MCF 10A (cell line): Measurements from ENCODE around the gene ADCY5. TPM values are rescaled to one million over a fixed set of nuclear protein-coding genes. Genes with fewer than 3 reads are reported as not detected.
A peak's percentile ranks its signal among the peaks of the same experiment; 100 is the strongest.
"Not testable (repeated sequence)": the region's sequence is repeated elsewhere in the genome, so short reads cannot be mapped to it uniquely, and the experiment has no call there.

Source experiments
- BruUV-seq: library from RNA; stranded (reverse); fragments of 400-500 nt; replicated peaks from 2 replicates; lab custom pipeline; 2021; lab: Mats Ljungman, UMichigan
- CTCF ChIA-PET: fragments of 300-600 bp; sonication (Branson Sonifier 250); formaldehyde crosslinking; extraction: SDS; loops from one replicate; lab custom pipeline; 2021; ENCODE audit warnings: antibody characterized with exemption, inconsistent platforms; lab: Yijun Ruan, JAX
- POLR2A ChIA-PET: fragments of 300-600, 350-650 bp; sonication (Branson Sonifier 250); formaldehyde crosslinking; extraction: SDS; loops from one replicate; lab custom pipeline; 2020; ENCODE audit warnings: antibody characterized with exemption, inconsistent platforms; lab: Yijun Ruan, JAX
- DNase-seq: peaks from one replicate; pipeline ENCODE4 v3.0.0-alpha.2; 2018; ENCODE audit not compliant: unreplicated experiment
- H3K27ac Mint-ChIP-seq: one replicate; pipeline ENCODE4 v1.8.0; 2022; ENCODE audit warnings: mild to moderate bottlenecking, low read depth, mixed read lengths; ENCODE audit not compliant: unreplicated experiment
- H3K27me3 Mint-ChIP-seq: one replicate; pipeline ENCODE4 v1.8.0; 2022; ENCODE audit warnings: mixed read lengths; ENCODE audit not compliant: insufficient read depth, unreplicated experiment
- H3K36me3 Mint-ChIP-seq: one replicate; pipeline ENCODE4 v1.8.0; 2022; ENCODE audit warnings: mild to moderate bottlenecking, moderate library complexity, mixed read lengths; ENCODE audit not compliant: insufficient read depth, unreplicated experiment
- H3K4me1 Mint-ChIP-seq: one replicate; pipeline ENCODE4 v1.8.0; 2022; ENCODE audit warnings: mixed read lengths; ENCODE audit not compliant: insufficient read depth, unreplicated experiment
- H3K4me3 Mint-ChIP-seq: one replicate; pipeline ENCODE4 v1.8.0; 2022; ENCODE audit warnings: mild to moderate bottlenecking, moderate library complexity, mixed read lengths; ENCODE audit not compliant: unreplicated experiment
- H3K9me3 Mint-ChIP-seq: one replicate; pipeline ENCODE4 v1.8.0; 2022; ENCODE audit warnings: mixed read lengths; ENCODE audit not compliant: unreplicated experiment
- CTCF ChIP-seq: fragments of 200-600 bp; IDR thresholded peaks from one replicate; pipeline ENCODE4 v1.8.0; 2022; ENCODE audit warnings: antibody characterized with exemption, mild to moderate bottlenecking; ENCODE audit not compliant: unreplicated experiment
- intact Hi-C: fragments of 100-400 bp; cut with micrococcal nuclease; formaldehyde crosslinking; loops from 2 replicates; pipeline ENCODE4 v1.14.1; 2022
- total RNA-seq: library from RNA; stranded (reverse); gene quantifications from 2 replicates; pipeline ENCODE4 v1.2.3, GENCODE V29; 2022

Gene ADCY5
- total RNA-seq, 1 experiment from 2014 or later: not detected

GRCh38 chr3:123489400-123490004 is 40.6 kb upstream of the ADCY5 start:
- Mint-ChIP-seq H3K36me3 (peaks cover 77% of the 10 kb centered on the region), H3K4me3 (no peak overlapping the region), H3K27me3 (no peaks in the 10 kb centered on the region), H3K9me3 (no peaks in the 10 kb centered on the region), H3K27ac (no peak overlapping the region), H3K4me1 (no peaks in the 10 kb centered on the region)
- peak; percentile 61 for DNase-seq
- ChIA-PET POLR2A (interaction anchor here (0.6 to 1.3 kb wide), 2 partner anchors 168 to 258 kb away, joined by 3 to 5 read pairs; no protein-coding TSS in a partner anchor), CTCF (interaction anchor here (0.6 to 3.3 kb wide), 7 partner anchors 25 to 204 kb away, joined by 3 to 18 read pairs (median 5); no protein-coding TSS in a partner anchor)
- TF ChIP-seq CTCF: peak; percentile 78
- intact Hi-C loops: loop anchor here (1.0 to 2.0 kb wide), 2 partner anchors 69 to 160 kb away; no protein-coding TSS in a partner anchor
- BruUV-seq: no TSS peak

GRCh38 chr3:123488645-123489347 is 39.9 kb upstream of the ADCY5 start:
- ChIA-PET CTCF (interaction anchor here (0.6 to 3.3 kb wide), 5 partner anchors 24 to 165 kb away, joined by 3 to 18 read pairs (median 5); no protein-coding TSS in a partner anchor), POLR2A (interaction anchor here (0.6 to 1.3 kb wide), 2 partner anchors 167 to 258 kb away, joined by 3 to 5 read pairs; no protein-coding TSS in a partner anchor)
- H3K27ac Mint-ChIP-seq: no peak overlapping the region
- H3K4me1 Mint-ChIP-seq: no peaks in the 10 kb centered on the region
- H3K9me3 Mint-ChIP-seq: no peaks in the 10 kb centered on the region
- no peak for TF ChIP-seq CTCF
- intact Hi-C loops: loop anchor here (1.0 to 2.0 kb wide), 2 partner anchors 70 to 159 kb away; no protein-coding TSS in a partner anchor
- DNase-seq: no peak
- H3K4me3 Mint-ChIP-seq: no peak overlapping the region
- no TSS peak for BruUV-seq
- H3K36me3 Mint-ChIP-seq: peaks cover 70% of the 10 kb centered on the region
- no peaks in the 10 kb centered on the region for H3K27me3 Mint-ChIP-seq

GRCh38 chr3:123487063-123487462 is 38.2 kb upstream of the ADCY5 start:
- intact Hi-C loops, POLR2A ChIA-PET, H3K27ac Mint-ChIP-seq, H3K4me3 Mint-ChIP-seq, H3K9me3 Mint-ChIP-seq, H3K27me3 Mint-ChIP-seq, DNase-seq, BruUV-seq, H3K4me1 Mint-ChIP-seq: not testable (repeated sequence)
- H3K36me3 Mint-ChIP-seq: peaks cover 53% of the 10 kb centered on the region
- CTCF ChIA-PET: interaction anchor here (0.6 kb wide), 1 partner anchor 65 kb away, joined by 4 read pairs; no protein-coding TSS in a partner anchor

- DNase-seq: no peak
- Mint-ChIP-seq H3K36me3 (peaks cover 47% of the 10 kb centered on the region), H3K4me3 (no peak overlapping the region), H3K9me3 (no peaks in the 10 kb centered on the region), H3K27me3 (no peaks in the 10 kb centered on the region), H3K4me1 (no peaks in the 10 kb centered on the region), H3K27ac (no peak overlapping the region)
- no TSS peak for BruUV-seq
- ChIA-PET CTCF (interaction anchor here (0.6 to 1.8 kb wide), 3 partner anchors 42 to 157 kb away, joined by 3 to 8 read pairs (median 3); no protein-coding TSS in a partner anchor), POLR2A (interaction anchor here (0.6 kb wide), 1 partner anchor 1889 kb away, joined by 3 read pairs; no protein-coding TSS in a partner anchor)
- TF ChIP-seq CTCF: no peak
- intact Hi-C loops: no loop called here
Measured at GRCh38 chr3:123486460-123486859, 37.6 kb upstream of the ADCY5 start.
